Heart left ventricle (tissue), 16 donors: ENCODE results near the gene CTU2. TPM values are rescaled to one million over a fixed set of nuclear protein-coding genes. Genes with fewer than 3 reads are reported as not detected.

Source experiments
- ATAC-seq, 4 donors: fragments of 200-7000 bp; cut with Tn5 transposase; one replicate each; pipeline ENCODE4 v1.9.1; 2020 to 2022; ENCODE audit warnings: moderate library complexity in 4 of 4, mild to moderate bottlenecking in 3 of 4, moderate number of reproducible peaks in 1 of 4
- DNase-seq, 5 donors: peaks; one replicate each; pipeline ENCODE4 v3.0.0-alpha.2; 2020
- H3K27ac ChIP-seq, 12 donors: fragments of 200-600 bp; sonication (generic) in 4 of 12; one replicate each; pipeline versions ENCODE4 v1.5.0 to v1.8.0; 2016 to 2022; ENCODE audit warnings: mild to moderate bottlenecking in 2 of 12
- H3K27me3 ChIP-seq, 9 donors: fragments of 200-600 bp; sonication (generic) in 2 of 9; one replicate each; pipeline versions ENCODE4 v1.5.1 to v1.8.0; 2016 to 2022; ENCODE audit warnings: mild to moderate bottlenecking in 3 of 9
- H3K36me3 ChIP-seq, 9 donors: fragments of 200-600 bp; sonication (generic) in 2 of 9; one replicate each; pipeline versions ENCODE4 v1.5.0 to v1.8.0; 2018 to 2022; ENCODE audit warnings: mild to moderate bottlenecking in 2 of 9
- H3K4me1 ChIP-seq, 12 donors: fragments of 200-600 bp; sonication (generic) in 4 of 12; one replicate each; pipeline versions ENCODE4 v1.5.0 to v1.8.0; 2016 to 2022; ENCODE audit warnings: mild to moderate bottlenecking in 3 of 12
- H3K4me3 ChIP-seq, 12 donors: fragments of 200-600 bp; sonication (generic) in 4 of 12; one replicate each; pipeline versions ENCODE4 v1.5.0 to v1.8.0; 2017 to 2022; ENCODE audit warnings: mild to moderate bottlenecking in 9 of 12, moderate library complexity in 4 of 12
- H3K9me3 ChIP-seq, 12 donors: fragments of 200-600 bp; sonication (generic) in 4 of 12; one replicate each; pipeline versions ENCODE4 v1.5.0 to v1.8.0; 2016 to 2022; ENCODE audit warnings: mild to moderate bottlenecking in 1 of 12
- POLR2A ChIP-seq, 2 donors: fragments of 450-650 bp; IDR thresholded peaks; one replicate each; pipeline ENCODE4 v1.6.1; 2017; ENCODE audit warnings: antibody characterized with exemption in 2 of 2, mild to moderate bottlenecking in 2 of 2, moderate library complexity in 2 of 2
- WGBS, 4 donors: extraction: QIAGEN DNeasy Blood & Tissue Kit in 2 of 4; methylation state at CpG; one replicate each; pipeline versions ENCODE4 v1.1.5 to v1.1.7; 2013 to 2018; 5-methylcytosine and 5-hydroxymethylcytosine counted together
- intact Hi-C, 10 donors: fragments of 100-400 bp; cut with DNase I; formaldehyde crosslinking; loops; one replicate each; pipeline versions ENCODE4 v1.11.1 to v1.14.2; 2022
- polyA plus RNA-seq, 2 donors: library from polyadenylated mRNA; stranded (reverse); fragments of 200-250 nt; gene quantifications; one replicate each; pipeline ENCODE4 v1.2.3, GENCODE V29; 2013
- total RNA-seq, 9 donors: library from RNA; depleted of rRNA in 2 of 9; stranded (reverse); fragments of >200 nt in 2 of 9; fragmentation: NEBNext Ultra II Directional in 3 of 9; extraction: Animal tissue kit (Norgen Biotek cat#: 25700) in 3 of 9; gene quantifications; one replicate each; pipeline versions ENCODE4 v1.1.0 to v1.2.4, GENCODE V29; 2016 to 2023
- TF ChIP-seq, protein P1 (sequence below), 12 donors: fragments of 200-600 bp; sonication (generic) in 4 of 12; IDR thresholded peaks; one replicate each; pipeline versions ENCODE4 v1.5.0 to v1.8.0; 2018 to 2022; ENCODE audit warnings: antibody characterized with exemption in 12 of 12, mild to moderate bottlenecking in 5 of 12
- donor health status: ischemic (EF 13 %, LVEDD 7.1; RV severe dilation, severe dysfunction).
- donor health status: healthy with polysubstance abuse.
- donor health status: DM: no; HTN: yes; CAD: no.
- donor health status: DM: no; HTN: no; CAD: no.
- donor health status: ischemic (EF 25% LVEDD 6.9; RV normal size, moderate dysfunction).
- donor health status: ischemic (EF 25% LVEDD 5.7; RV mildly dilated, moderate dysfunction).
- donor health status: healthy.
- donor health status: DM: yes; HTN: yes; CAD: no.
- donor health status: ischemic (EF 35%, LVEDD 5.7; RV mildly dilated, moderate dysfunction).
- donor health status: nonischemic (EF 11% LVEDD 7.7; RV severe dilation, severe dysfunction).
- donor health status: DM: yes; HTN: yes; CAD: no.
- donor health status: PGD.
- donor health status: ischemic (EF 29% LVEDD 5.4; RV normal size, mild dysfunction).
- donor health status: nonischemic (EF 23%, LVEDD 6.1; RV moderate dilation, normal function).

CTU2 gene
- total and polyA plus RNA-seq, 11 donors, result 6.5 to 20.8 (median 13.0) TPM

DNA sequence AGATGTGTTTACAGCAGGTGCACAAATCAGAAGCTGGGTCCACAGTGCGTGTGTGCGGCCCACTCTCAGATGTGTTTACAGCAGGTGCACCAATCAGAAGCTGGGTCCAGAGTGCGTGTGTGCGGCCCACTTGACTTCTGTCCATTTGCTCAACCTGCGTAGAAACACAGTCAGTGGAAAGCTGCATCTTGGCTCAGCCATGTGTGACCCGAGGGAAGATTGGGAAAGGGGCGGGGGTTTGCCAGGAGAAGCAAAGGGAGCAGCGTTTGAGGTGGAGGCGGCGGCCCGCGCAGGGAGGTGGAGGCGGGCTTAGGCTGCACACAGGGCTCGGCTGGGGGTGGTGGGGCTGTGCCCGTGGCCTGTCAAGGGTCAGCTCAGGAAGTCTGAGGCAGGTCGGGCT lies 4.3 kb downstream of the CTU2 start:
- DNase-seq (no peak), ATAC-seq (no peak)
- intact Hi-C loops, result no loop called here
- Histone ChIP-seq H3K27ac (no peak overlapping the region), H3K4me3 (no peak overlapping the region), H3K9me3 (no peaks in the 10 kb centered on the region), H3K36me3 (peaks cover 0 to 33% (median 19%) of the 10 kb centered on the region in 9 donors), H3K27me3 (no peaks in the 10 kb centered on the region), H3K4me1 (peaks cover 0 to 22% (median 12%) of the 10 kb centered on the region in 12 donors)
- no peak for TF ChIP-seq POLR2A (IDR thresholded peaks at IDR 0.05)
- TF ChIP-seq, protein P1, sequence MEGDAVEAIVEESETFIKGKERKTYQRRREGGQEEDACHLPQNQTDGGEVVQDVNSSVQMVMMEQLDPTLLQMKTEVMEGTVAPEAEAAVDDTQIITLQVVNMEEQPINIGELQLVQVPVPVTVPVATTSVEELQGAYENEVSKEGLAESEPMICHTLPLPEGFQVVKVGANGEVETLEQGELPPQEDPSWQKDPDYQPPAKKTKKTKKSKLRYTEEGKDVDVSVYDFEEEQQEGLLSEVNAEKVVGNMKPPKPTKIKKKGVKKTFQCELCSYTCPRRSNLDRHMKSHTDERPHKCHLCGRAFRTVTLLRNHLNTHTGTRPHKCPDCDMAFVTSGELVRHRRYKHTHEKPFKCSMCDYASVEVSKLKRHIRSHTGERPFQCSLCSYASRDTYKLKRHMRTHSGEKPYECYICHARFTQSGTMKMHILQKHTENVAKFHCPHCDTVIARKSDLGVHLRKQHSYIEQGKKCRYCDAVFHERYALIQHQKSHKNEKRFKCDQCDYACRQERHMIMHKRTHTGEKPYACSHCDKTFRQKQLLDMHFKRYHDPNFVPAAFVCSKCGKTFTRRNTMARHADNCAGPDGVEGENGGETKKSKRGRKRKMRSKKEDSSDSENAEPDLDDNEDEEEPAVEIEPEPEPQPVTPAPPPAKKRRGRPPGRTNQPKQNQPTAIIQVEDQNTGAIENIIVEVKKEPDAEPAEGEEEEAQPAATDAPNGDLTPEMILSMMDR (IDR thresholded peaks at IDR 0.05), result no peak
- WGBS, 4 donors, result 76 to 85% (median 79%) methylated on average over 15 to 16 of the region's 16 CpGs

GRCh38 chr16:88711750-88712340 lies 5.5 kb downstream of the CTU2 start:
- H3K4me1 ChIP-seq, result peaks cover 0 to 15% (median 9%) of the 10 kb centered on the region in 12 donors
- TF ChIP-seq, protein P1 (IDR thresholded peaks at IDR 0.05), result no peak
- TF ChIP-seq POLR2A (IDR thresholded peaks at IDR 0.05), result no peak
- peak overlapping the region in 1 of 12 donors; percentile 16 for H3K27ac ChIP-seq
- DNase-seq, result no peak
- no peaks in the 10 kb centered on the region for H3K9me3 ChIP-seq
- H3K27me3 ChIP-seq, result no peaks in the 10 kb centered on the region
- H3K4me3 ChIP-seq, result no peak overlapping the region
- intact Hi-C loops, result no loop called here
- H3K36me3 ChIP-seq, result peaks cover 0 to 46% (median 32%) of the 10 kb centered on the region in 9 donors
- no peak for ATAC-seq
- 81 to 82% (median 81%) methylated on average over 16 to 18 of the region's 18 CpGs for WGBS, 4 donors

- TF ChIP-seq, protein P1 (IDR thresholded peaks at IDR 0.05), result no peak
- TF ChIP-seq POLR2A (IDR thresholded peaks at IDR 0.05), result no peak
- H3K27ac ChIP-seq, result peak overlapping the region in 1 of 12 donors; percentile 16
- H3K27me3 ChIP-seq, result no peaks in the 10 kb centered on the region
- DNase-seq (no peak), ATAC-seq (no peak)
- H3K36me3 ChIP-seq, result peaks cover 0 to 52% (median 38%) of the 10 kb centered on the region in 9 donors
- WGBS, 4 donors, result 79 to 86% (median 85%) methylated on average over 3 to 25 of the region's 25 CpGs
- H3K4me1 ChIP-seq, result peaks cover 0 to 9% (median 3%) of the 10 kb centered on the region in 12 donors
- intact Hi-C loops, result no loop called here
- H3K4me3 ChIP-seq, result no peak overlapping the region
- H3K9me3 ChIP-seq, result no peaks in the 10 kb centered on the region
Observed at GRCh38 chr16:88712362-88712979, 6.2 kb downstream of the CTU2 start.

- 60 to 100% (median 82%) methylated on average over 1 to 15 of the region's 15 CpGs for whole genome bisulfite sequencing, 4 donors
- Histone ChIP-seq H3K27me3 (no peaks in the 10 kb centered on the region), H3K4me3 (no peak overlapping the region), H3K27ac (peak overlapping the region in 1 of 12 donors; percentile 24), H3K4me1 (peaks cover 0 to 3% (median 0%) of the 10 kb centered on the region in 12 donors), H3K36me3 (peaks cover 0 to 58% (median 44%) of the 10 kb centered on the region in 9 donors), H3K9me3 (no peaks in the 10 kb centered on the region)
- TF ChIP-seq, protein P1 (IDR thresholded peaks at IDR 0.05), result no peak
- no peak for TF ChIP-seq POLR2A (IDR thresholded peaks at IDR 0.05)
- intact Hi-C loops, result no loop called here
- ATAC-seq, result no peak
- DNase-seq, result no peak
Observed at GRCh38 chr16:88713054-88713453, 6.8 kb downstream of the CTU2 start.
